BJ (cell line): ENCODE measurements around the gene DIP2A. TPM values are rescaled to one million over a fixed set of nuclear protein-coding genes. Genes with fewer than 3 reads are reported as not detected.

ENCODE experiments used
- CTCF ChIA-PET: fragments of 350-600 bp; formaldehyde crosslinking; extraction: SDS; loops from one replicate; lab custom pipeline; 2021; ENCODE audit warnings: antibody characterized with exemption, inconsistent platforms; lab: Yijun Ruan, JAX
- POLR2A ChIA-PET: fragments of 300-600 bp; sonication (Branson Sonifier 250); formaldehyde crosslinking; extraction: SDS; loops from one replicate; lab custom pipeline; 2021; ENCODE audit warnings: antibody characterized with exemption; lab: Charles Lee
- DNase-seq: peaks from one replicate; pipeline ENCODE4 v3.0.0-alpha.2; 2011; ENCODE audit warnings: low read depth
- H3K27me3 ChIP-seq: 2 replicates; pipeline ENCODE4 v1.6.0; 2011; ENCODE audit warnings: low read length; ENCODE audit not compliant: control insufficient read depth, insufficient read depth
- H3K36me3 ChIP-seq: 2 replicates; pipeline ENCODE4 v1.5.1; 2011; ENCODE audit warnings: low read length; ENCODE audit not compliant: control insufficient read depth, insufficient read depth
- H3K4me3 ChIP-seq: 2 replicates; pipeline ENCODE4 v1.5.1; 2011; ENCODE audit warnings: low read depth, mild to moderate bottlenecking, control low read depth, low read length
- CTCF ChIP-seq: IDR thresholded peaks from 2 replicates; pipeline ENCODE4 v1.5.1; 2011; ENCODE audit warnings: low read depth, mild to moderate bottlenecking, control low read depth, inconsistent platforms, low read length, moderate library complexity; ENCODE audit not compliant: insufficient read depth
- polyA plus RNA-seq: library from polyadenylated mRNA; depleted of rRNA; stranded (reverse); fragments of >200 nt; gene quantifications from 2 replicates; pipeline ENCODE4 v1.2.3, GENCODE V29; 2011; rRNA removed
- small RNA-seq: library from RNA; depleted of rRNA; stranded (forward); fragments of <200 nt; gene quantifications from one replicate; pipeline ENCODE3, GENCODE V24; 2012; ENCODE audit warnings: low replicate concordance, low read depth; ENCODE audit not compliant: insufficient read length

DIP2A gene
- polyA plus RNA-seq, 1 experiment: 18.7 TPM

DNA sequence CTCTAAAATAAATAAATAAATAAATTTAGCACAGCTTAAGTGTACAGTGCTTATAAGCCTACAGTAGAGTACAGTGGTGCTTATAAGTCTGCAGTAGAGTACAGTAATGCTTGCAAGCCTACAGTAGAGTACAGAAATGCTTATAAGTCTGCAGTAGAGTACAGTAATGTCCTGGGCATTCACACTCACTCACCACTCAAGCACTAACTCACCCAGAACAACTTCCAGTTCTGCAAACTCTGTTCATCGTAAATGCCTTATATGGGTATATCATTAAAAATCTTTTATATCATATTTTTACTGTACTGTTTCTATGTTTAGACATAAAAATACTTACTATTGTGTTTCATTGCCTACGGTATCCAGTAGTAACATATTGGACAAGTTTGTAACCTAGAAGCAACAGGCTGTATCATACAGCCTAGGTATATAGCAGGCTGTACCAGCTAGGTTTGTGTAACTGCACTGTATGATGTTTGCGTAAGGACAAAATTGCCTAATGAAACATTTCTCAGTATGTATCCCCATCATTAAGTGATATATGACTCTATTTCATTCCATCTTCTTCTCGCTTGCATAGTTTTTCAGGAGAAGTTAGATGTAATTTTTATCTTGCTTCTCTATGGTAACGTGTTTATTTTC lies 160.2 kb downstream of the DIP2A start:
- H3K4me3 ChIP-seq: no peak overlapping the region
- no peak for TF ChIP-seq CTCF
- CTCF ChIA-PET: interaction anchor here (1.8 kb wide), 1 partner anchor 8 kb away, joined by 4 read pairs; no protein-coding TSS in a partner anchor
- POLR2A ChIA-PET: interaction anchor here (0.6 kb wide), 1 partner anchor 68 kb away, joined by 3 read pairs; no protein-coding TSS in a partner anchor
- H3K27me3 ChIP-seq: no peaks in the 10 kb centered on the region
- DNase-seq: no peak
- no peaks in the 10 kb centered on the region for H3K36me3 ChIP-seq

Small RNA genes lying within 50 kb of the gene (small RNA-seq; reads per million reads assigned to genes)
- gene RNU6-396P: not detected

Other genes starting within 250 kb of the DIP2A start
- gene LSS, start 230.1 kb upstream of the DIP2A start, polyA plus RNA-seq: 34.6 and 59.9 TPM in 2 replicates
- gene MCM3AP, start 173.3 kb upstream of the DIP2A start, polyA plus RNA-seq: 31.5 and 31.6 TPM in 2 replicates
- 15.8 and 22.7 TPM in 2 replicates for gene YBEY, start 172.5 kb upstream of the DIP2A start, polyA plus RNA-seq
- 2.5 and 4.1 TPM in 2 replicates for gene C21orf58, start 135.0 kb upstream of the DIP2A start, polyA plus RNA-seq
- gene PCNT, start 134.7 kb upstream of the DIP2A start, polyA plus RNA-seq: 8.2 and 11.0 TPM in 2 replicates
- gene S100B, start 146.2 kb downstream of the DIP2A start, polyA plus RNA-seq: not detected in 2 replicates
- 168 and 241 TPM in 2 replicates for gene PRMT2, start 176.8 kb downstream of the DIP2A start, polyA plus RNA-seq